HepG2 (cell line): ENCODE measurements around the gene MYADML2. TPM values are rescaled to one million over a fixed set of nuclear protein-coding genes. Genes with fewer than 3 reads are reported as not detected.

Experiments used
- AGO1 ChIP-seq: fragments of 200-400 bp; formaldehyde crosslinking; IDR thresholded peaks from 2 replicates; pipeline ENCODE4 v1.6.1; 2017; ENCODE audit warnings: mild to moderate bottlenecking, low read depth, low read length, moderate library complexity; ENCODE audit not compliant: poor library complexity, severe bottlenecking
- AGO2 ChIP-seq: fragments of 200-400 bp; formaldehyde crosslinking; optimal IDR thresholded peaks from 2 replicates; pipeline ENCODE3; 2017; ENCODE audit warnings: mild to moderate bottlenecking, low read depth, low read length, moderate library complexity
- GABPB1 ChIP-seq: IDR thresholded peaks from 2 replicates; pipeline ENCODE4 v1.6.1; 2016; ENCODE audit warnings: mild to moderate bottlenecking, missing genetic modification reagents, moderate library complexity, missing compliant biosample characterization
- KLF6 ChIP-seq: IDR thresholded peaks from 2 replicates; pipeline ENCODE4 v1.8.0; 2016; ENCODE audit warnings: missing biosample characterization, missing genetic modification reagents
- SPEN ChIP-seq: sonication (generic); formaldehyde crosslinking; IDR thresholded peaks from 2 replicates; pipeline ENCODE4 v1.5.1; 2020; ENCODE audit warnings: low read depth, mild to moderate bottlenecking, missing genetic modification reagents
- polyA plus RNA-seq, 8 experiments: library from polyadenylated mRNA; depleted of rRNA in 3 of 8; stranded (reverse) in 7 of 8; unstranded in 1 of 8; fragments of >200 nt; fragmentation: Illumina TruSeq in 4 of 8; extraction: Trizol in 4 of 8; gene quantifications; 2 replicates each; pipeline versions ENCODE4 v1.2.1 to v1.2.3, GENCODE V29; 2011 to 2016; ENCODE audit warnings: low read depth in 4 of 8, missing spikeins in 1 of 8, mixed read lengths in 1 of 8; ENCODE audit not compliant: insufficient read depth in 1 of 8
- total RNA-seq, 5 experiments: library from RNA; depleted of rRNA; stranded (reverse); fragments of >200 nt; fragmentation: Illumina TruSeq; extraction: Trizol; gene quantifications; 2 replicates each; pipeline ENCODE4 v1.2.3, GENCODE V29; 2016; ENCODE audit warnings: low read depth in 1 of 5
- TF ChIP-seq, protein P1 (sequence below): sonication (generic); formaldehyde crosslinking; IDR thresholded peaks from 2 replicates; pipeline ENCODE4 v1.4.0; 2020; ENCODE audit warnings: missing genetic modification reagents, borderline replicate concordance
- TF ChIP-seq, protein P2 (sequence below): sonication (generic); formaldehyde crosslinking; IDR thresholded peaks from 2 replicates; pipeline ENCODE4 v1.4.0; 2020; ENCODE audit warnings: mild to moderate bottlenecking, missing genetic modification reagents
- TF ChIP-seq, protein P3 (sequence below): sonication (generic); IDR thresholded peaks from 2 replicates; pipeline ENCODE4 v1.6.1; 2016; ENCODE audit warnings: low read depth, borderline replicate concordance
- TF ChIP-seq, protein P4 (sequence below): sonication (generic); formaldehyde crosslinking; IDR thresholded peaks from 2 replicates; pipeline ENCODE4 v1.4.0; 2020; ENCODE audit warnings: missing genetic modification reagents, borderline replicate concordance
- TF ChIP-seq, protein P5 (sequence below): sonication (generic); formaldehyde crosslinking; IDR thresholded peaks from 2 replicates; pipeline ENCODE4 v1.8.0; 2022; ENCODE audit warnings: mild to moderate bottlenecking, missing genetic modification reagents, borderline replicate concordance
- TF ChIP-seq, protein P6 (sequence below), 2 experiments: sonication (generic) in 1 of 2; formaldehyde crosslinking in 1 of 2; IDR thresholded peaks; 2 replicates each; pipeline versions ENCODE4 v1.4.0 to v1.6.1; 2016 to 2020; ENCODE audit warnings: borderline replicate concordance in 1 of 2, low read depth in 1 of 2, mild to moderate bottlenecking in 1 of 2, missing genetic modification reagents in 1 of 2

Gene MYADML2
- total and polyA plus RNA-seq, 2 of the 13 experiments (the other 11 are each of a cell fraction or from before 2014, with no cell fraction given) = not detected

DNA sequence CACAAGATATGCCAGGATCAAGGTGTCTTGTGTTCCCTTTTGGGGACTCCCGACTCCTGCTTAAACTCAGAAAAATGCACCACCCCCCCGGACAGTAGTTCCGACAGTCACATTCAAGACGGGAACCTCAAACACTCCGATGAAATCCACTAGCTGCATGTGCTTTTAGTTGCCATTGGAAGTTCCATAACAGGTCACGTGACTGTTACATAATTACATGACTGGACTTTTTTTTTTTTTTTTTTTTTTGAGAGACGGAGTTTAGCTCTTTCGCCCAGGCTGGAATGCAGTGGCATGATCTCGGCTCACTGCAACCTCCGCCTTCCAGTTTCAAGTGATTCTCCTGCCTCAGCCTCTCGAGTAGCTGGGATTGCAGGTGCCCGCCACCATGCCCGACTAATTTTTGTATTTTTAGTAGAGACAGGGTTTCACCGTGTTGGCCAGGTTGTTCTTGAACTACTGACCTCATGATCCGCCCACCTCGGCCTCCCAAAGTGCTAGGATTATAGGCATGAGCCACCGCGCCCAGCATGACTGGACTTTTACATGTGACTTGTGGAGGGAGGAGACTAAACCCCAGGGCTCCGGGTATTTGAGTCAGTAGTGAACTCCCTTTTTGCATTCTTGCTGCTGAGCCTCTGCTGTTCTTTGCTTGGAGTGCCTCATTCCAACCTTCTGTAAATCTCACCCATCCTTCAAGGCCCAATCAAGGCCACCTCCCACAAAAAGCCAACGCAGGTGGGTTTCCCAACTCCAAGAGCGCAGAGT, 30.6 kb downstream of the MYADML2 start (continued):
- TF ChIP-seq, protein P1, sequence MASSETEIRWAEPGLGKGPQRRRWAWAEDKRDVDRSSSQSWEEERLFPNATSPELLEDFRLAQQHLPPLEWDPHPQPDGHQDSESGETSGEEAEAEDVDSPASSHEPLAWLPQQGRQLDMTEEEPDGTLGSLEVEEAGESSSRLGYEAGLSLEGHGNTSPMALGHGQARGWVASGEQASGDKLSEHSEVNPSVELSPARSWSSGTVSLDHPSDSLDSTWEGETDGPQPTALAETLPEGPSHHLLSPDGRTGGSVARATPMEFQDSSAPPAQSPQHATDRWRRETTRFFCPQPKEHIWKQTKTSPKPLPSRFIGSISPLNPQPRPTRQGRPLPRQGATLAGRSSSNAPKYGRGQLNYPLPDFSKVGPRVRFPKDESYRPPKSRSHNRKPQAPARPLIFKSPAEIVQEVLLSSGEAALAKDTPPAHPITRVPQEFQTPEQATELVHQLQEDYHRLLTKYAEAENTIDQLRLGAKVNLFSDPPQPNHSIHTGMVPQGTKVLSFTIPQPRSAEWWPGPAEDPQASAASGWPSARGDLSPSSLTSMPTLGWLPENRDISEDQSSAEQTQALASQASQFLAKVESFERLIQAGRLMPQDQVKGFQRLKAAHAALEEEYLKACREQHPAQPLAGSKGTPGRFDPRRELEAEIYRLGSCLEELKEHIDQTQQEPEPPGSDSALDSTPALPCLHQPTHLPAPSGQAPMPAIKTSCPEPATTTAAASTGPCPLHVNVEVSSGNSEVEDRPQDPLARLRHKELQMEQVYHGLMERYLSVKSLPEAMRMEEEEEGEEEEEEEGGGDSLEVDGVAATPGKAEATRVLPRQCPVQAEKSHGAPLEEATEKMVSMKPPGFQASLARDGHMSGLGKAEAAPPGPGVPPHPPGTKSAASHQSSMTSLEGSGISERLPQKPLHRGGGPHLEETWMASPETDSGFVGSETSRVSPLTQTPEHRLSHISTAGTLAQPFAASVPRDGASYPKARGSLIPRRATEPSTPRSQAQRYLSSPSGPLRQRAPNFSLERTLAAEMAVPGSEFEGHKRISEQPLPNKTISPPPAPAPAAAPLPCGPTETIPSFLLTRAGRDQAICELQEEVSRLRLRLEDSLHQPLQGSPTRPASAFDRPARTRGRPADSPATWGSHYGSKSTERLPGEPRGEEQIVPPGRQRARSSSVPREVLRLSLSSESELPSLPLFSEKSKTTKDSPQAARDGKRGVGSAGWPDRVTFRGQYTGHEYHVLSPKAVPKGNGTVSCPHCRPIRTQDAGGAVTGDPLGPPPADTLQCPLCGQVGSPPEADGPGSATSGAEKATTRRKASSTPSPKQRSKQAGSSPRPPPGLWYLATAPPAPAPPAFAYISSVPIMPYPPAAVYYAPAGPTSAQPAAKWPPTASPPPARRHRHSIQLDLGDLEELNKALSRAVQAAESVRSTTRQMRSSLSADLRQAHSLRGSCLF = no peak
- TF ChIP-seq AGO1 (no peak), SPEN (0 out of 2 replicates have a peak, but pooled peaks have one; percentile 27), AGO2 (no peak), GABPB1 (CRISPR knock-in tag) (no peak), KLF6 (CRISPR knock-in tag) (no peak)
- TF ChIP-seq, protein P2, sequence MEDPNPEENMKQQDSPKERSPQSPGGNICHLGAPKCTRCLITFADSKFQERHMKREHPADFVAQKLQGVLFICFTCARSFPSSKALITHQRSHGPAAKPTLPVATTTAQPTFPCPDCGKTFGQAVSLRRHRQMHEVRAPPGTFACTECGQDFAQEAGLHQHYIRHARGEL (CRISPR knock-in tag) = no peak
- TF ChIP-seq, protein P3, sequence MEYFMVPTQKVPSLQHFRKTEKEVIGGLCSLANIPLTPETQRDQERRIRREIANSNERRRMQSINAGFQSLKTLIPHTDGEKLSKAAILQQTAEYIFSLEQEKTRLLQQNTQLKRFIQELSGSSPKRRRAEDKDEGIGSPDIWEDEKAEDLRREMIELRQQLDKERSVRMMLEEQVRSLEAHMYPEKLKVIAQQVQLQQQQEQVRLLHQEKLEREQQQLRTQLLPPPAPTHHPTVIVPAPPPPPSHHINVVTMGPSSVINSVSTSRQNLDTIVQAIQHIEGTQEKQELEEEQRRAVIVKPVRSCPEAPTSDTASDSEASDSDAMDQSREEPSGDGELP = no peak
- TF ChIP-seq, protein P4, sequence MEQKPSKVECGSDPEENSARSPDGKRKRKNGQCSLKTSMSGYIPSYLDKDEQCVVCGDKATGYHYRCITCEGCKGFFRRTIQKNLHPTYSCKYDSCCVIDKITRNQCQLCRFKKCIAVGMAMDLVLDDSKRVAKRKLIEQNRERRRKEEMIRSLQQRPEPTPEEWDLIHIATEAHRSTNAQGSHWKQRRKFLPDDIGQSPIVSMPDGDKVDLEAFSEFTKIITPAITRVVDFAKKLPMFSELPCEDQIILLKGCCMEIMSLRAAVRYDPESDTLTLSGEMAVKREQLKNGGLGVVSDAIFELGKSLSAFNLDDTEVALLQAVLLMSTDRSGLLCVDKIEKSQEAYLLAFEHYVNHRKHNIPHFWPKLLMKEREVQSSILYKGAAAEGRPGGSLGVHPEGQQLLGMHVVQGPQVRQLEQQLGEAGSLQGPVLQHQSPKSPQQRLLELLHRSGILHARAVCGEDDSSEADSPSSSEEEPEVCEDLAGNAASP (CRISPR knock-in tag) = no peak
- TF ChIP-seq, protein P5, sequence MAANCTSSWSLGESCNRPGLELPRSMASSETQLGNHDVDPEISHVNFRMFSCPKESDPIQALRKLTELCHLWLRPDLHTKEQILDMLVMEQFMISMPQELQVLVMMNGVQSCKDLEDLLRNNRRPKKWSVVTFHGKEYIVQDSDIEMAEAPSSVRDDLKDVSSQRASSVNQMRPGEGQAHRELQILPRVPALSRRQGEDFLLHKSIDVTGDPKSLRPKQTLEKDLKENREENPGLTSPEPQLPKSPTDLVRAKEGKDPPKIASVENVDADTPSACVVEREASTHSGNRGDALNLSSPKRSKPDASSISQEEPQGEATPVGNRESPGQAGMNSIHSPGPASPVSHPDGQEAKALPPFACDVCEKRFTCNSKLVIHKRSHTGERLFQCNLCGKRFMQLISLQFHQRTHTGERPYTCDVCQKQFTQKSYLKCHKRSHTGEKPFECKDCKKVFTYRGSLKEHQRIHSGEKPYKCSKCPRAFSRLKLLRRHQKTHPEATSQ (CRISPR knock-in tag) = no peak
- TF ChIP-seq, protein P6, sequence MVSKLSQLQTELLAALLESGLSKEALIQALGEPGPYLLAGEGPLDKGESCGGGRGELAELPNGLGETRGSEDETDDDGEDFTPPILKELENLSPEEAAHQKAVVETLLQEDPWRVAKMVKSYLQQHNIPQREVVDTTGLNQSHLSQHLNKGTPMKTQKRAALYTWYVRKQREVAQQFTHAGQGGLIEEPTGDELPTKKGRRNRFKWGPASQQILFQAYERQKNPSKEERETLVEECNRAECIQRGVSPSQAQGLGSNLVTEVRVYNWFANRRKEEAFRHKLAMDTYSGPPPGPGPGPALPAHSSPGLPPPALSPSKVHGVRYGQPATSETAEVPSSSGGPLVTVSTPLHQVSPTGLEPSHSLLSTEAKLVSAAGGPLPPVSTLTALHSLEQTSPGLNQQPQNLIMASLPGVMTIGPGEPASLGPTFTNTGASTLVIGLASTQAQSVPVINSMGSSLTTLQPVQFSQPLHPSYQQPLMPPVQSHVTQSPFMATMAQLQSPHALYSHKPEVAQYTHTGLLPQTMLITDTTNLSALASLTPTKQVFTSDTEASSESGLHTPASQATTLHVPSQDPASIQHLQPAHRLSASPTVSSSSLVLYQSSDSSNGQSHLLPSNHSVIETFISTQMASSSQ (IDR thresholded peaks at IDR 0.05; ENCODE audit: low read depth) = no peak
- TF ChIP-seq, protein P6 (CRISPR knock-in tag; IDR thresholded peaks at IDR 0.05; ENCODE audit: borderline replicate concordance) = no peak
